Measurements from ENCODE around the gene ANKFN1.

DNA sequence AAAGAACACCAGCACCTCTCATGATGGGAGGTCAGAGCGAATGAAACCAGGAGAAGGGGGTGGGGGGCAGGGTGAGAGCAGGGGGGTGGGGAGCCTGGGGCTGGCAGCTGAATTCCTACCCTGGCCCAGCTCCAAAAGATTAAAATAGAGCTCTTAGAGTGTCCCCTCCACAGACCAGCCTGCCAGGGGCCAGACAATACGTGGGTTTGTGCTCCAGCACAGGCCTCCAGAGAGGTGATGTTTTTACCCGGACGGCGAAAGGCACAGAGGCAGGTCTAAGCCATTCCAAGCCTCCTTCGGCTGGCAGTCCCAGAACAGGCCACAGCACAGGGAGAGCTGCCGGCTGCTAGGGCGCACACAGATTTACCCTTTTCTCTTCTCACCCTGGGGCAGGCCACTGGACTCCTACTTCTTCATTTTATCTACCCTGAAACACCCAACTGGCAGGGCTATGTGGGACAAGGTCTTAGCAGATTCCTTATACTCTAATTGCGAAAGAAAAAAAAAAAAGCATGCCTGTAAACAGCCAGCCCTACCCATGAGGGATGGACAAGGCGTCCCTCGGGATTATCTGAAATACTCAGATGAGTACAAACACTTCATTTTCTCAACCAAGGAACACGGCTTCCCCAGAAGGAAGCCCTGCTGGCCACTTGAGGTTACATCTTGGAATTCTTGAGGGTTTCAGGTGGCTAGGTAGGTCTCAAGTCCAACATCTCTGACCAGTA is 368.3 kb downstream of the ANKFN1 start:
- no peak for TF ChIP-seq POLR2A (IDR thresholded peaks at IDR 0.05)
- TF ChIP-seq, protein P1, sequence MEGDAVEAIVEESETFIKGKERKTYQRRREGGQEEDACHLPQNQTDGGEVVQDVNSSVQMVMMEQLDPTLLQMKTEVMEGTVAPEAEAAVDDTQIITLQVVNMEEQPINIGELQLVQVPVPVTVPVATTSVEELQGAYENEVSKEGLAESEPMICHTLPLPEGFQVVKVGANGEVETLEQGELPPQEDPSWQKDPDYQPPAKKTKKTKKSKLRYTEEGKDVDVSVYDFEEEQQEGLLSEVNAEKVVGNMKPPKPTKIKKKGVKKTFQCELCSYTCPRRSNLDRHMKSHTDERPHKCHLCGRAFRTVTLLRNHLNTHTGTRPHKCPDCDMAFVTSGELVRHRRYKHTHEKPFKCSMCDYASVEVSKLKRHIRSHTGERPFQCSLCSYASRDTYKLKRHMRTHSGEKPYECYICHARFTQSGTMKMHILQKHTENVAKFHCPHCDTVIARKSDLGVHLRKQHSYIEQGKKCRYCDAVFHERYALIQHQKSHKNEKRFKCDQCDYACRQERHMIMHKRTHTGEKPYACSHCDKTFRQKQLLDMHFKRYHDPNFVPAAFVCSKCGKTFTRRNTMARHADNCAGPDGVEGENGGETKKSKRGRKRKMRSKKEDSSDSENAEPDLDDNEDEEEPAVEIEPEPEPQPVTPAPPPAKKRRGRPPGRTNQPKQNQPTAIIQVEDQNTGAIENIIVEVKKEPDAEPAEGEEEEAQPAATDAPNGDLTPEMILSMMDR (IDR thresholded peaks at IDR 0.05), result no peak
